IPS-18c (cell line): ENCODE results near the gene SCN4A.
"Not testable (repeated sequence)": the region's sequence is repeated elsewhere in the genome, so short reads cannot be mapped to it uniquely, and the experiment has no call there.

Experiments
- H3K4me3 ChIP-seq: 2 replicates; pipeline ENCODE4 v1.7.0; 2013; ENCODE audit warnings: low read depth, mild to moderate bottlenecking, low read length, moderate library complexity; ENCODE audit not compliant: insufficient read depth
- H3K9me3 ChIP-seq: one replicate; pipeline ENCODE4 v1.6.1; 2013; ENCODE audit warnings: mild to moderate bottlenecking, low read length, moderate library complexity; ENCODE audit not compliant: control insufficient read depth, insufficient read depth

Gene SCN4A

DNA sequence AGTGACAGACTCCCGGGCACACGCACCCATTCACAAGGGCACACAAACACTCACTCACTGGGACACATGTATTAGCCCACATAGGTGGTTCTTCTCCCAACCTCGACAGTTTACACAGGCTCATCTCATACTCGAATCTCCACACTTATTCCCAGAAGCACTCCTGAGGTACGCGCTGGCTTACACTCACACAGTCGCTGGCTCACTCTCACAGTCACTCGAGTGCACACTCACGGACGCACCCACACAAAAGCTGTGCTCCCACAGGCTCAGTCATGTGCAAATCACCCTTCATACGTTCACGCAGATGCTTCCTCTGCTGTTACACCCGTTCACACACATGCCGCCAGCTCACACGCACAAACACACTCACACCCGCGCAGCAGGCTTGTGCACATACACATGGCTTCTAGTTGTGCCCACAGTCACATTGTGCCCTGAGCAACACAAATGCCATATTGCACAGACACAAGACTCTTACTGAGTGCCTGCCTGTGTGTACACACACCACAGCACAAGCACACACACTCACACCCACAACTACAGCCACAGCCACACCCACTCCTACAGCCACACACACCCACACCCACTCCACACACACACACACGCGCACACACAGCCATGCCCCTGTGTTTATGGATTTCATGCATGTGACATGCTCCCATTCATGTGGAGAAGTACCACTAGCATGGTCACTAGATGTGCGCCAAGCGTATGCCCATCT lies 17.1 kb upstream of the SCN4A start:
- no peak overlapping the region for H3K4me3 ChIP-seq

DNA sequence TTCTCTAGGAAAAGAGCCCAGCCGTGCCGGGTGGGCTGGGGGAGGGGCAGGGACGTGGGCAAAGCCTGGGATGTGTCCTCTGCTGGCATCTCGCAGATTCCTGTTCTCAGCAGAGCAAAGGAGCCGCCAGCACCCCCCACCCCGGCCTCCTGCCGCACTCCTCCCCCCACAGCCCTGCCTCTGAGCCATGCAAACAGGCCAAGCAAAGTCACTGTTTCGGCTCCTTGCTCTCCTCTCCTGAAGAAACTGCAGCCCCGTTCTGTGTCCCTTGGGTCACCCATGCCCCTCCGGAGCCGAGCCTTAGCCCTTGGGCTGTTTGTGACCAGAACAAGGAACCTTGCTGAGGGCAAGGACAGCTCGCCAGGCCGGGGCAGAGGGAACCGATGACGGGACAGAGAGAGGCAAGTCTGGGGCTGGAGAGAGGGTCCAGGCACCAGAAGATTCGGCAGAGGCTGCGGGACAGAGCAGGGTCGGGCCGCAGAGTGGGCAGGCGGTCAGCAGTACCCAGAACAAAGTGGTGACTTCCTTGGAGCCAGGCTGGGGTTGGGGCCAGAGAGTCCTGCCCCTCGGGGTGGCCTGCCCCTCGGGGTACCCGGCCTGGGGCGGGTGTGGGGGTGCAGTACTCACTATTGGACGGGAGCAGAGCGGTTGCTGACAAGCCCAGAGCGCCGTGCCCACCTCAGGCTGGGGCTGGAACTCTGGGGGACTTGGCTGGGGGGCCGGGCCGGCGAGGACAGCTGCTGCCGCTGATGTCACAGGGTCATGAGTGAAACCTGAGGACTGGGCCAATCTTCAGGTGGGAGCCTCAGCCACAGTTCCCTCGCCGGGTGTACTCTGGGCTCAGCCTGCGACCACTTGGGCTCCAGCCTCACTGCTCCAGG lies 16.3 kb upstream of the SCN4A start:
- Histone ChIP-seq H3K4me3 (no peak overlapping the region), H3K9me3 (no peaks in the 10 kb centered on the region)

More for the DNA sequence above, 17.1 kb upstream of the SCN4A start:
- no peaks in the 10 kb centered on the region for H3K9me3 ChIP-seq

GRCh38 chr17:63988127-63988478 lies 15.4 kb upstream of the SCN4A start:
- Histone ChIP-seq H3K4me3 (no peak overlapping the region), H3K9me3 (no peaks in the 10 kb centered on the region)

- H3K9me3 ChIP-seq = no peaks in the 10 kb centered on the region
- H3K4me3 ChIP-seq = no peak overlapping the region
Observed at GRCh38 chr17:63987221-63988126, 14.8 kb upstream of the SCN4A start.

DNA sequence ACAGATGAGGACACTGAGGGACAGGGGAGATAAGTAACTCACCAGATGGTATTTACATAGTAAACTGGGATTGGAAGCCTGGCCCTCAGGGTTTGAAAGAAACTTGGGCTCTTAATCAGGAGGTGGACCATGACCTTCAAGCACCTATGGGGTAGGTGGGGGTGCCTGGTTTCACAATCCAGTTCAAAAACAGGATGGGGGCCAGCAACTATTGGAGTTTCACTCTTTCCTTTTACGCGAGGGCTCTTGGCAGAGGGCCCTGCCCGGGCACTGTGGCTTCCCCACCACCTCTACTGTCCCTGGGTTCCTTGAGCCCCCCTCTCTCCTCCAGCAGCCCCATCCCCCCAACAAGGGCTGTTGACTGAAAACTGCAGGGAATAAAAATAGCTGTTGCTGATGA lies 14.1 kb upstream of the SCN4A start:
- H3K9me3 ChIP-seq = peaks cover 3% of the 10 kb centered on the region

DNA sequence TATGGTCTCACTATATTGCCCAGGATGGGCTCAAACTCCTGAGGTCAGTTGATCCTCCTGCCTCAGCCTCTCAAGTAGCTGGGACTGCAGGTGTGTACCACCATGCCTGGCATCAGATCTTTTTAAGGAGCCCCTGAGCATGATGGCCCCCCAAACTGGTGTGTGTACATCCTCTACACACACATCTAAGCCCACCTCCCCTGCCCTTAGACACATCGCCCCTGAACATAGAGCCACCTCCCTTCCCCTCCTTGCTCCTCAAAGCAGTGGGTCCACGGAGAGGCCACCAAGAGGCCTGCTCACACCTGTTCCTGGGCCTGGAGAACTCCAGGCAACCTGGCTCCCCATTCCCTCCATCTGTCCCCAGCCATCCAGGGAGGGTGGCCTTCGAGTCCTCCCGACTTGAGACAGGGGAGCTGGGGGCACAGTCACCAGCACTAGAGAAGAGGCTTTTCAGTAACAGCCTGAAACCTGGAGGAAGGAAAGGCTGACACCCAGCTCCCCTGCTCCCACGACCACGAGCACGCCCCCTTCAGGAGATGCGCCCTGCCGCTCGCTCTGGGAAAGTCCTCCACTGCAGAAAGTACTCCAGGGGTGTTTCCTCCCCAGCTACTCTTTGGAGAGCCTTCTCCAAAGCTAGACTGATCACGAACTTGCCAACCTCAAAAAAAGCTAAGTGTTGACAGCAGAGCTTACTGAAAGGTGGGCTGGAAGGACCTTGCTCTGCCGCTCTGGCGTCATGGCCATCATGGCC lies 12.8 kb upstream of the SCN4A start:
- Histone ChIP-seq H3K4me3 (no peak overlapping the region), H3K9me3 (peaks cover 3% of the 10 kb centered on the region)

More for the DNA sequence above, 14.1 kb upstream of the SCN4A start:
- no peak overlapping the region for H3K4me3 ChIP-seq

DNA sequence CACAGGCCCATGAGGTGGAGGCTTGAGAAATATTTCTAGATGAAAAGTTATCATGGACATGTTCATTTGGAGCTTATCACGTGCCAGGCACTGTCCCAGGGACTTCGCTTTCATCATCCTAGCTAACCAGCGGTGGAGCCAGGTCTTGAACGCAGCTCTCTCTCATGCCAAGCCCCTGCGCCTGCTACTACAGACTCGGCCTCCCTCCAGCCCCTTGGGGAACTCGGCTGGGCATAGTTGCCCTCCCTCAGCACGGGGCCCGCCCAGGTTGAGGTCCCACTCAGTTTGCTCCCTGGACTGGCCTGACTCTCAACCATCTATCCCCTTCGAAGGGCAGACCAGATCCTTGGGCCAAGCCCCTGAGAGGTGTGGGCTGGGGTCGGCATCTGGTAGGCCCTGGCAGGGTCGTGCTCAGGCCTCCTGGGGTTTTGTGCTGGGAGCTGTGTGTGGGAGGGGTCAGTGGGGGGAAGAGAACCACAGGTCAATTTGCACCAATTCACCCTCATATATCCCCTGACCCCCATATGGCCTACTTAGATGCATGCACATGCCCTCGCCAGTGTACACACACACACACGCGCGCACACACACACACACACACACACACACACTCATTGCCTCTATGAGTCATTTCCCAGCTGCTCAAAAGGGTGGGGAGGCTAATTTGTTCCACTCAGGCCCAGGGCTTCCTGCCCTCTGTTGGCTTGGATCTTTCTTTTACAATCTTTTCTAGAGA lies 12.1 kb upstream of the SCN4A start:
- Histone ChIP-seq H3K9me3 (peaks cover 3% of the 10 kb centered on the region), H3K4me3 (no peak overlapping the region)

- Histone ChIP-seq H3K4me3 (no peak overlapping the region), H3K9me3 (peaks cover 3% of the 10 kb centered on the region)
Observed at GRCh38 chr17:63984236-63984635, 11.5 kb upstream of the SCN4A start.

DNA sequence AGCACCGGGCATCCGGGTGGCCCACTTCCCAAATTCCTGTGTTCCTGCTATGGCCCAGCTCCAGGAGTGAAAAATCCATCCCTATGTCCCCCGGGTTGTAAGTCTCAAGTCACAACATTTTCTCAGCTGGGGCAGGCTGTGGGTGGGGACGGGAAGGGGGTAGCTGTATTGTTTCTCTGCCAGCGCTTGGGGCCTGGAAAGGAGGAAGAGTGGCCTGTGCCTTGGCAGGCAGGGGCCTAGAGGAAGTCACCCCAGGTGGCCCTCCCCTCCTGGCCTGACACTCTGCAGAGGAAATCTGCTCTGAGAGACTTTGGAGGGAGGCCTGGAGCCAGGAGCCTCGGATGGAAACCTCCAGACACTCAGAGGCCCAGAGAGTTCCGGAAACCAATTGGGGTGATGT lies 10.6 kb upstream of the SCN4A start:
- H3K9me3 ChIP-seq = peaks cover 3% of the 10 kb centered on the region
- H3K4me3 ChIP-seq = no peak overlapping the region

- H3K9me3 ChIP-seq, H3K4me3 ChIP-seq: not testable (repeated sequence)
Observed at GRCh38 chr17:63982641-63983040, 9.9 kb upstream of the SCN4A start.

DNA sequence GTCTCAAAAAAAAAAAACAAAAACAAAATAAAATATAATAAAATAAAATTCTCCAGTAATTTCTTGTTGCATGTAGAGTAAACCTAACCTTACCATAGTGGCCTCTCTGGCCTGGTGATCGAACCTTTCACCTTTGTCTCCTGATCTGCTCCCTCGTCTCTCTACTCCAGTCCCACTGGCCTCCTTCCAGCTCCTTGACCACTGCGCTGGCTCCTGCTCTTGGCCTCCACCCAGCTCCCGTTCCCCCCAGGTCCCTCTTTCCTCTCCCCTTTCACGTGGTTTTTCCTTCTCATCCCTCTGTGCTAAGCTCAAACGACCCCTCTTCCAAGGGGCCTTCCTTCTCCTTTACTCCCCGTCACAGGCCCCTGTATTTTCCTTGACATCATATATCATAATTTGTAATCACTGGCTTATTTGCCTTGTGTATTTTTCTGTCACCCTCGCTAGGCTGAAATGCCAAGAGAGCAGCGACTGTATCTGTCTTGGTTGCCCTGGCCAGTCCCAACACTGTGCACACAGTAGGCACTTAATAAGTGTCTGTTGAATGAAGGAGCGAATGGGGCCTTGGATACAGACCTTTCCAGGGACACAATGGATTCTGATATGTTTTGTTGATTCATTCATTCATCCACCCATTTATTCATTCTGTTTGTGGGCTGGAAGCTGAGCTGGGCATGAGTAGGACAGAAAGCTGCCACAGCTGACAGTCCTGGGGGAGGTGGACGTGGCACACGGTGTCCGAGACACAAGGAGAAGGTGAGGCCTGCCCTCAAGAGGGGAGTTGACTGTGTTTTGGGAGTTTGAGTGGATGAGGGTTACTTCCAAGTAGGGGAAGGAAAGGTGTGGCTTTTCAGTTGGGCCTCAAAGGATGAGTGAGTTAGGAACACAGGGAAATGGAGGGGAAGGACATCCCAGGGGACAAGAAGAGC lies 5.8 kb upstream of the SCN4A start:
- peaks cover 3% of the 10 kb centered on the region for H3K9me3 ChIP-seq
- H3K4me3 ChIP-seq = no peak overlapping the region

GRCh38 chr17:63976702-63977101 lies 4.0 kb upstream of the SCN4A start:
- no peaks in the 10 kb centered on the region for H3K9me3 ChIP-seq
- no peak overlapping the region for H3K4me3 ChIP-seq

DNA sequence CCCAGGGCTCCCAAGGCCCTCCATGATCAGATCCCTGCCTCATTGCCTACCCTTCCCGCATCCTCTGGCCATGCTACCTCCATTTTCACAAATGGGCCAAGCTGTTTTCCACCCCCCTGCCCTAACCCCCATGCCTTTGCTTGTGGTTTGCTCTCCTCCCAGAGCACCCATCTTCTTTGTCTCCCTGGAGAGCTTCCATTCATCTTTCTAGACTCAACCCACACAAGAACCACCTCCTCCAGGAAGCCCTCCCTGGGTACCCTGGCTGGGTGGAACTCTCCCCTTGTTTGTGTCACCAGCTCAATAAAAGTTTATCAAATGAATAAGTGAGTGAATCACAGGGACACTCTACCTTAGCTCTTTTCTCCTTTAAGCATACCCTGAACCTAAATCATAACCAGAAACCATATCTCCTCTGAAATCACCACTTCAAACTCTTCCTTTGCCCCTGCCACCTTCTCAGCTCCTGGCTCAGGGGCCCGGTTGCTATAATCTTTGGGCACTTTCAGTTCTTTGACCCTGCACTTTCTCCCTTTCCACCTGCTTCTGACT lies 2.9 kb upstream of the SCN4A start:
- no peak overlapping the region for H3K4me3 ChIP-seq
- no peaks in the 10 kb centered on the region for H3K9me3 ChIP-seq

GRCh38 chr17:63974594-63975192 lies 2.0 kb upstream of the SCN4A start:
- no peak overlapping the region for H3K4me3 ChIP-seq
- H3K9me3 ChIP-seq = no peaks in the 10 kb centered on the region
